Neural cell (in vitro differentiated cells): ENCODE data around the gene ARMH1. TPM values are rescaled to one million over a fixed set of nuclear protein-coding genes. Genes with fewer than 3 reads are reported as not detected.
A peak's percentile ranks its signal among the peaks of the same experiment; 100 is the strongest.

ENCODE experiments used
- H2AFZ ChIP-seq: fragments of 200-600, 300-800 bp; sonication (generic), shearing (Covaris generic); 2 replicates; pipeline ENCODE4 v1.6.0; 2014; ENCODE audit warnings: low read depth, mild to moderate bottlenecking, antibody characterized with exemption, low read length, moderate library complexity
- H3F3A ChIP-seq: fragments of 200-600 bp; shearing (Covaris generic); 2 replicates; pipeline ENCODE4 v1.6.1; 2016; ENCODE audit warnings: mild to moderate bottlenecking, moderate library complexity, mixed read lengths, antibody characterized with exemption, low read length; ENCODE audit not compliant: insufficient read depth, poor library complexity, severe bottlenecking
- H3K27ac ChIP-seq: fragments of 200-600, 300-800 bp; sonication (generic), shearing (Covaris generic); 2 replicates; pipeline ENCODE4 v1.5.1; 2014; ENCODE audit warnings: mild to moderate bottlenecking, low read length, moderate library complexity
- H3K27me3 ChIP-seq: fragments of 300-800, 200-600 bp; sonication (generic), shearing (Covaris generic); 2 replicates; pipeline ENCODE4 v1.6.0; 2014; ENCODE audit warnings: mild to moderate bottlenecking, low read depth, low read length, moderate library complexity; ENCODE audit not compliant: insufficient read depth
- H3K36me3 ChIP-seq: fragments of 300-800, 200-600 bp; sonication (generic), shearing (Covaris generic); 2 replicates; pipeline ENCODE4 v1.5.1; 2014; ENCODE audit warnings: mild to moderate bottlenecking, antibody characterized with exemption, low read length, moderate library complexity; ENCODE audit not compliant: insufficient read depth
- H3K4me2 ChIP-seq: fragments of 300-800, 200-600 bp; sonication (generic), shearing (Covaris generic); 2 replicates; pipeline ENCODE4 v1.6.0; 2014; ENCODE audit warnings: mild to moderate bottlenecking, low read length
- H3K4me3 ChIP-seq: fragments of 300-800, 200-600 bp; sonication (generic), shearing (Covaris generic); 2 replicates; pipeline ENCODE4 v1.5.1; 2014; ENCODE audit warnings: mild to moderate bottlenecking, low read length, moderate library complexity
- H3K79me2 ChIP-seq: fragments of 200-600 bp; shearing (Covaris generic); replicated peaks from 2 replicates; pipeline ENCODE4 v1.6.0; 2014; ENCODE audit warnings: mild to moderate bottlenecking, low read length, moderate library complexity; ENCODE audit not compliant: insufficient read depth
- H3K9ac ChIP-seq: fragments of 300-800, 200-600 bp; sonication (generic), shearing (Covaris generic); 2 replicates; pipeline ENCODE4 v1.6.1; 2016; ENCODE audit warnings: mild to moderate bottlenecking, low read length, mixed read lengths
- H3K9me2 ChIP-seq: fragments of 200-600 bp; shearing (Covaris generic); 2 replicates; pipeline ENCODE4 v1.6.1; 2016; ENCODE audit warnings: mild to moderate bottlenecking, low read length, mixed read lengths; ENCODE audit not compliant: insufficient read depth
- H3K9me3 ChIP-seq: fragments of 200-600, 300-800 bp; sonication (generic), shearing (Covaris generic); 2 replicates; pipeline ENCODE4 v1.6.1; 2016; ENCODE audit warnings: mild to moderate bottlenecking, mixed run types, low read length, moderate library complexity, mixed read lengths
- H4K20me1 ChIP-seq: fragments of 200-600 bp; shearing (Covaris generic); 2 replicates; pipeline ENCODE4 v1.6.1; 2016; ENCODE audit warnings: mild to moderate bottlenecking, mixed run types; ENCODE audit not compliant: insufficient read depth
- EP300 ChIP-seq: fragments of 450-650 bp; conservative IDR thresholded peaks from 2 replicates; pipeline ENCODE4 v1.6.1; 2014; ENCODE audit warnings: antibody characterized with exemption, mild to moderate bottlenecking, moderate library complexity; ENCODE audit not compliant: poor library complexity, severe bottlenecking
- EZH2 ChIP-seq: fragments of 200-600, 300-800 bp; shearing (Covaris generic), sonication (generic); IDR thresholded peaks from 2 replicates; pipeline ENCODE4 v1.6.1; 2014; ENCODE audit warnings: antibody characterized with exemption, low read length, borderline replicate concordance, mild to moderate bottlenecking; ENCODE audit not compliant: insufficient read depth, poor library complexity, severe bottlenecking
- MXI1 ChIP-seq: fragments of 450-650 bp; conservative IDR thresholded peaks from 2 replicates; pipeline ENCODE4 v1.6.1; 2014; ENCODE audit warnings: antibody characterized with exemption, mild to moderate bottlenecking; ENCODE audit not compliant: poor library complexity, severe bottlenecking
- POLR2AphosphoS5 ChIP-seq: IDR thresholded peaks from 2 replicates; pipeline ENCODE4 v1.6.1; 2012
- RAD21 ChIP-seq: fragments of 450-650 bp; conservative IDR thresholded peaks from 2 replicates; pipeline ENCODE4 v1.6.1; 2014; ENCODE audit warnings: antibody characterized with exemption, mild to moderate bottlenecking, moderate library complexity
- SMC3 ChIP-seq: fragments of 450-650 bp; conservative IDR thresholded peaks from 2 replicates; pipeline ENCODE4 v1.6.1; 2014; ENCODE audit warnings: antibody characterized with exemption, mild to moderate bottlenecking, moderate library complexity; ENCODE audit not compliant: poor library complexity
- TAF1 ChIP-seq: IDR thresholded peaks from 2 replicates; pipeline ENCODE4 v1.6.1; 2012; ENCODE audit warnings: low read depth
- polyA minus RNA-seq: library from RNA; depleted of rRNA, polyadenylated mRNA; stranded (reverse); fragments of >200 nt; gene quantifications from 2 replicates; pipeline ENCODE4 v1.2.3, GENCODE V29; 2014
- polyA plus RNA-seq: library from polyadenylated mRNA; depleted of rRNA; stranded (reverse); fragments of >200 nt; gene quantifications from 2 replicates; pipeline ENCODE4 v1.2.3, GENCODE V29; 2014
- TF ChIP-seq, protein P1 (sequence below): fragments of 450-650 bp; IDR thresholded peaks from 2 replicates; pipeline ENCODE4 v1.5.1; 2014; ENCODE audit warnings: antibody characterized with exemption, mild to moderate bottlenecking, moderate library complexity; ENCODE audit not compliant: poor library complexity, severe bottlenecking
- TF ChIP-seq, protein P2 (sequence below): IDR thresholded peaks from 2 replicates; pipeline ENCODE4 v1.6.1; 2012; ENCODE audit warnings: borderline replicate concordance

ARMH1 gene
- polyA plus RNA-seq (88.3 and 105 TPM in 2 replicates), polyA minus RNA-seq (17.2 and 24.8 TPM in 2 replicates)

- H3F3A ChIP-seq: no peaks in the 10 kb centered on the region
- H3K4me3 ChIP-seq: peak within 1 kb of the TSS; percentile 71
- H2AFZ ChIP-seq: peak within 1 kb of the TSS; percentile 80
- peak within 1 kb of the TSS; percentile 79 for H3K27ac ChIP-seq
- no peaks in the 10 kb centered on the region for H3K9me3 ChIP-seq
- H3K27me3 ChIP-seq: no peaks in the 10 kb centered on the region
- H3K79me2 ChIP-seq: no peaks in the 10 kb centered on the region
- H3K4me2 ChIP-seq: peak within 1 kb of the TSS; percentile 92
- no peaks in the 10 kb centered on the region for H4K20me1 ChIP-seq
- no peaks in the 10 kb centered on the region for H3K9me2 ChIP-seq
- H3K9ac ChIP-seq: peak within 1 kb of the TSS; percentile 75
- TF ChIP-seq POLR2AphosphoS5 (peak; percentile 77), EP300 (peak; percentile 21), TAF1 (peak; percentile 26), RAD21 (no peak), MXI1 (peak; percentile 82), SMC3 (no peak), EZH2 (no peak)
- TF ChIP-seq, protein P1, sequence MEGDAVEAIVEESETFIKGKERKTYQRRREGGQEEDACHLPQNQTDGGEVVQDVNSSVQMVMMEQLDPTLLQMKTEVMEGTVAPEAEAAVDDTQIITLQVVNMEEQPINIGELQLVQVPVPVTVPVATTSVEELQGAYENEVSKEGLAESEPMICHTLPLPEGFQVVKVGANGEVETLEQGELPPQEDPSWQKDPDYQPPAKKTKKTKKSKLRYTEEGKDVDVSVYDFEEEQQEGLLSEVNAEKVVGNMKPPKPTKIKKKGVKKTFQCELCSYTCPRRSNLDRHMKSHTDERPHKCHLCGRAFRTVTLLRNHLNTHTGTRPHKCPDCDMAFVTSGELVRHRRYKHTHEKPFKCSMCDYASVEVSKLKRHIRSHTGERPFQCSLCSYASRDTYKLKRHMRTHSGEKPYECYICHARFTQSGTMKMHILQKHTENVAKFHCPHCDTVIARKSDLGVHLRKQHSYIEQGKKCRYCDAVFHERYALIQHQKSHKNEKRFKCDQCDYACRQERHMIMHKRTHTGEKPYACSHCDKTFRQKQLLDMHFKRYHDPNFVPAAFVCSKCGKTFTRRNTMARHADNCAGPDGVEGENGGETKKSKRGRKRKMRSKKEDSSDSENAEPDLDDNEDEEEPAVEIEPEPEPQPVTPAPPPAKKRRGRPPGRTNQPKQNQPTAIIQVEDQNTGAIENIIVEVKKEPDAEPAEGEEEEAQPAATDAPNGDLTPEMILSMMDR: no peak
- TF ChIP-seq, protein P2, sequence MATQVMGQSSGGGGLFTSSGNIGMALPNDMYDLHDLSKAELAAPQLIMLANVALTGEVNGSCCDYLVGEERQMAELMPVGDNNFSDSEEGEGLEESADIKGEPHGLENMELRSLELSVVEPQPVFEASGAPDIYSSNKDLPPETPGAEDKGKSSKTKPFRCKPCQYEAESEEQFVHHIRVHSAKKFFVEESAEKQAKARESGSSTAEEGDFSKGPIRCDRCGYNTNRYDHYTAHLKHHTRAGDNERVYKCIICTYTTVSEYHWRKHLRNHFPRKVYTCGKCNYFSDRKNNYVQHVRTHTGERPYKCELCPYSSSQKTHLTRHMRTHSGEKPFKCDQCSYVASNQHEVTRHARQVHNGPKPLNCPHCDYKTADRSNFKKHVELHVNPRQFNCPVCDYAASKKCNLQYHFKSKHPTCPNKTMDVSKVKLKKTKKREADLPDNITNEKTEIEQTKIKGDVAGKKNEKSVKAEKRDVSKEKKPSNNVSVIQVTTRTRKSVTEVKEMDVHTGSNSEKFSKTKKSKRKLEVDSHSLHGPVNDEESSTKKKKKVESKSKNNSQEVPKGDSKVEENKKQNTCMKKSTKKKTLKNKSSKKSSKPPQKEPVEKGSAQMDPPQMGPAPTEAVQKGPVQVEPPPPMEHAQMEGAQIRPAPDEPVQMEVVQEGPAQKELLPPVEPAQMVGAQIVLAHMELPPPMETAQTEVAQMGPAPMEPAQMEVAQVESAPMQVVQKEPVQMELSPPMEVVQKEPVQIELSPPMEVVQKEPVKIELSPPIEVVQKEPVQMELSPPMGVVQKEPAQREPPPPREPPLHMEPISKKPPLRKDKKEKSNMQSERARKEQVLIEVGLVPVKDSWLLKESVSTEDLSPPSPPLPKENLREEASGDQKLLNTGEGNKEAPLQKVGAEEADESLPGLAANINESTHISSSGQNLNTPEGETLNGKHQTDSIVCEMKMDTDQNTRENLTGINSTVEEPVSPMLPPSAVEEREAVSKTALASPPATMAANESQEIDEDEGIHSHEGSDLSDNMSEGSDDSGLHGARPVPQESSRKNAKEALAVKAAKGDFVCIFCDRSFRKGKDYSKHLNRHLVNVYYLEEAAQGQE: peak; percentile 5
- no peaks in the 10 kb centered on the region for H3K36me3 ChIP-seq
Measured at GRCh38 chr1:44674113-44675000, at the start of gene ARMH1, which contains the start of gene TMEM53. ARMH1 (plus strand) TSS chr1:44674714; CDS start chr1:44689698, 14,984 bp downstream. TMEM53 (minus strand) TSS chr1:44674481; CDS start chr1:44674391, 90 bp downstream.

- Histone ChIP-seq H3K9me2 (no peaks in the 10 kb centered on the region), H3K9ac (no peak overlapping the region), H3K4me3 (no peak overlapping the region), H3K9me3 (no peaks in the 10 kb centered on the region), H3K27ac (no peak overlapping the region), H3K36me3 (no peaks in the 10 kb centered on the region), H3K4me2 (no peak overlapping the region), H3F3A (no peaks in the 10 kb centered on the region), H3K27me3 (no peaks in the 10 kb centered on the region), H3K79me2 (no peaks in the 10 kb centered on the region), H2AFZ (no peak overlapping the region), H4K20me1 (no peaks in the 10 kb centered on the region)
- TF ChIP-seq EZH2: no peak
- no peak for TF ChIP-seq TAF1
- no peak for TF ChIP-seq SMC3
- TF ChIP-seq, protein P1: no peak
- TF ChIP-seq POLR2AphosphoS5: no peak
- TF ChIP-seq, protein P2: no peak
- TF ChIP-seq RAD21: no peak
- no peak for TF ChIP-seq MXI1
- TF ChIP-seq EP300: no peak
Measured at GRCh38 chr1:44625348-44625747, 49.2 kb upstream of the ARMH1 start.
